Measurements from ENCODE around the gene GNAZ.

DNA sequence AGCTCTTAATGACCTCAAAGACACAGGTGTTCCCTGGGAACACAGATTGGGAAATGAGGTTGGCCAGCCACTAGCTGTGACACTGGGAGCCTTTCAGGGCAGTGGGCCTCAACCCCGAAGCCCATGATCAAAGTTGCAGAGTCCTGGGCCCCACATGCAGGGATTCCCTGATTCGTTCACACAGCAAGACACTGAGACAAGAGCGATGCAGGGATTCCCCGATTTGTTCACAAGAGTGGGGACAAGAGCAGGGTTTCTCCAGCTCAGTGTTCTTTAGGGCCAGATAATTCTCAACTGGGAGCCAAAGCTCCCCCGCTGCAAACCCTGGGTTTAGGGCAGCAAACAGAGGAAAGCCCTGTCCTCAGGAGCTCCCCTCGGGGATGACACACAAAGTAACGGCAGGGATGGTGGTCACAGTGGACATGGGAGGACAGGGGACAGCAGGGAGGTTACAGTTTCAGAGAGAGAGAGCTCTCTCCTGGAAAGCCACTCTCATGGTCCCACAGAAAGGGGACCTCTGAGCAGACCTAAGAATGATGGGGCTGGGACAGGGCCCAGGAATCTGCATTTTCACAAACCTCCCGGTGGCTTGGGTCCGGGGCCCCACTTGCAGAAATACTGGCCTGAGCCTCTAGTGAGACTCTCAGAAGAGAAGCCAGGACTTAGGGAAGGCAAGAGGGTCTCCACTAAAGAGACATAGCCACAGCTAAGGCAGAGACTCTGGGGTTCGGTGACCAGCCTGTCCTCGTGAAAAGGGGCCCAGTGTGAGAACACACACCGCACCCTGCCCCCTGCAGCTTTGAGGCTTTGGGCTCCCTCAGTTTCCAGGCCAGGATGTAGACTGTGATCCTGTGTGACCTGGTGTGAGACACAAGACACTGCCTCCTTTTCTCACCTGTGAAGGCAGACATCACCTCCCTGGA, 7.4 kb upstream of the GNAZ start:
- TF ChIP-seq, protein P1, sequence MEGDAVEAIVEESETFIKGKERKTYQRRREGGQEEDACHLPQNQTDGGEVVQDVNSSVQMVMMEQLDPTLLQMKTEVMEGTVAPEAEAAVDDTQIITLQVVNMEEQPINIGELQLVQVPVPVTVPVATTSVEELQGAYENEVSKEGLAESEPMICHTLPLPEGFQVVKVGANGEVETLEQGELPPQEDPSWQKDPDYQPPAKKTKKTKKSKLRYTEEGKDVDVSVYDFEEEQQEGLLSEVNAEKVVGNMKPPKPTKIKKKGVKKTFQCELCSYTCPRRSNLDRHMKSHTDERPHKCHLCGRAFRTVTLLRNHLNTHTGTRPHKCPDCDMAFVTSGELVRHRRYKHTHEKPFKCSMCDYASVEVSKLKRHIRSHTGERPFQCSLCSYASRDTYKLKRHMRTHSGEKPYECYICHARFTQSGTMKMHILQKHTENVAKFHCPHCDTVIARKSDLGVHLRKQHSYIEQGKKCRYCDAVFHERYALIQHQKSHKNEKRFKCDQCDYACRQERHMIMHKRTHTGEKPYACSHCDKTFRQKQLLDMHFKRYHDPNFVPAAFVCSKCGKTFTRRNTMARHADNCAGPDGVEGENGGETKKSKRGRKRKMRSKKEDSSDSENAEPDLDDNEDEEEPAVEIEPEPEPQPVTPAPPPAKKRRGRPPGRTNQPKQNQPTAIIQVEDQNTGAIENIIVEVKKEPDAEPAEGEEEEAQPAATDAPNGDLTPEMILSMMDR (IDR thresholded peaks at IDR 0.05; ENCODE audit: insufficient read depth, low read depth, low read length): no peak
- no peak for TF ChIP-seq EZH2 (IDR thresholded peaks at IDR 0.05; ENCODE audit: insufficient read depth, low read length)

All from astrocyte (in vitro differentiated cells and primary cell).